ENCODE results near the gene ELOF1.

ELOF1 gene

DNA sequence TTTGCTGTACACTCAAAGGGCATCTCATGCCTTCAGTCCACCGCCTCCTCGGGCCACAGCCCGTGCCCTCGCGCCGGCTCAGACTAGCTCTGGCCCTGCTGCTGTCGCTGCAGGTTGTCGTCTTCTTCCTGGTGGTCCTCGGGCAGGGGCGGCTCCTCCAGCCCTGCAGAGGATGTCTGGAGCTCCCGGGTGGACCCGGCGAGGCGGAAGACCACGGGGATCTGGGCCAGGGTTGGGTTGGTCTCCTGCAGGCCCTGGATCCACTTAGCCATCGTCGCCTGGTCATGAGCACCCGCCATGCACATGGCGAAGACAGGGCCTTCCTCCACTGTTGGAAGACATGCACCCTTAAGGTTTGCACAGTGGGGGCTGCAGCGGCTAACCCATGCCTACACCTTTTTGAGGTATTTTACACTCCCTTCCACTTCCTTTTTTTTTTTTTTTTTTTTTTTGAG is 52.9 kb downstream of the ELOF1 start:
- no peaks in the 10 kb centered on the region for H3K27me3 ChIP-seq (ENCODE audit: insufficient read depth, low read depth)
- H2AFZ ChIP-seq (ENCODE audit: low read depth), result peak overlapping the region; percentile 39
- no peak overlapping the region for H3K4me3 ChIP-seq (IDR thresholded peaks at IDR 0.05; ENCODE audit: insufficient read depth, low read depth, low read length)
- TF ChIP-seq, protein P1, sequence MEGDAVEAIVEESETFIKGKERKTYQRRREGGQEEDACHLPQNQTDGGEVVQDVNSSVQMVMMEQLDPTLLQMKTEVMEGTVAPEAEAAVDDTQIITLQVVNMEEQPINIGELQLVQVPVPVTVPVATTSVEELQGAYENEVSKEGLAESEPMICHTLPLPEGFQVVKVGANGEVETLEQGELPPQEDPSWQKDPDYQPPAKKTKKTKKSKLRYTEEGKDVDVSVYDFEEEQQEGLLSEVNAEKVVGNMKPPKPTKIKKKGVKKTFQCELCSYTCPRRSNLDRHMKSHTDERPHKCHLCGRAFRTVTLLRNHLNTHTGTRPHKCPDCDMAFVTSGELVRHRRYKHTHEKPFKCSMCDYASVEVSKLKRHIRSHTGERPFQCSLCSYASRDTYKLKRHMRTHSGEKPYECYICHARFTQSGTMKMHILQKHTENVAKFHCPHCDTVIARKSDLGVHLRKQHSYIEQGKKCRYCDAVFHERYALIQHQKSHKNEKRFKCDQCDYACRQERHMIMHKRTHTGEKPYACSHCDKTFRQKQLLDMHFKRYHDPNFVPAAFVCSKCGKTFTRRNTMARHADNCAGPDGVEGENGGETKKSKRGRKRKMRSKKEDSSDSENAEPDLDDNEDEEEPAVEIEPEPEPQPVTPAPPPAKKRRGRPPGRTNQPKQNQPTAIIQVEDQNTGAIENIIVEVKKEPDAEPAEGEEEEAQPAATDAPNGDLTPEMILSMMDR (conservative IDR thresholded peaks at IDR 0.05; ENCODE audit: low read depth, low read length), result no peak
- peak overlapping the region; percentile 78; the same call in 1 of the 2 replicates for H3K9ac ChIP-seq
- H3K27ac ChIP-seq, result peak overlapping the region; percentile 76; the same call in 1 of the 2 replicates
- H3K79me2 ChIP-seq (ENCODE audit: insufficient read depth, low read depth), result no peaks in the 10 kb centered on the region
- no peaks in the 10 kb centered on the region for H4K20me1 ChIP-seq (ENCODE audit: insufficient read depth)
- peak overlapping the region; percentile 53; the same call in 1 of the 2 replicates for H3K4me2 ChIP-seq
- no peaks in the 10 kb centered on the region for H3K36me3 ChIP-seq (ENCODE audit: insufficient read depth)
- peaks cover 10% of the 10 kb centered on the region for H3K4me1 ChIP-seq (ENCODE audit: low read depth, poor library complexity, severe bottlenecking)

DNA sequence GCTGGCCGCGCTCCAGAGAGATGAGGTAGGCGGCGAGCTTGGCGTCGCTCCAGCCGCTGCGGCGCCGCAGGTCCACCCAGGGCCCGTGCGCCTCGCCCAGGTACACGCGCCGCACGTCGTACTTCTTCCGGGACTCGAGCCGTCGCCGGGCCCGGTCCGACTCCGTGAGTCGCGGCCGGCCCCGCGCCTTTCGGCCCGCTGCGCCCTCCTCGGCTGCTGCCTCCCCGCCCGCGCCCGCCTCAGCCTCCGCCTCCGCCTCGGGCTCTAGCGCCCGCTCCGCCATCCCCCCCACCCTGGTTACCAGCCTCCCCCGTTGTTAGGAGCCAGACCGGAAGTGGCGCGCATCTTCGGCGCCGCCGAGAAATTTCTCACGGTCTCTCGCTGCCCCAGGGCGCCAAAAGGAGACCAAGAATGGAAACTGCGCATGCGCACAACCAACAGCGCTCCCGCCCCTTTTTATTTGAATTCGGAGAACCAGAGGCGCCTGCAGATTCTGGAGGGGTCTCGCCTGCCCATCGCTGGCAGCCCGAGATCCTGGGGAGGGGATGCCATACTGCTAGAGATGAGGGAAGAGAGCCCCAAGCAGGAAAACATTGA is 53.4 kb downstream of the ELOF1 start, which contains the start of gene ZNF653:
Gene ZNF653, minus strand, starts transcription at position 336 of the 597 bp plus-strand sequence. Its CDS starts 53 bp downstream, at position 283.
- Histone ChIP-seq H2AFZ (ENCODE audit: low read depth) (peak within 1 kb of the TSS; percentile 39), H3K4me1 (ENCODE audit: low read depth, poor library complexity, severe bottlenecking) (peaks cover 10% of the 10 kb centered on the region)

DNA sequence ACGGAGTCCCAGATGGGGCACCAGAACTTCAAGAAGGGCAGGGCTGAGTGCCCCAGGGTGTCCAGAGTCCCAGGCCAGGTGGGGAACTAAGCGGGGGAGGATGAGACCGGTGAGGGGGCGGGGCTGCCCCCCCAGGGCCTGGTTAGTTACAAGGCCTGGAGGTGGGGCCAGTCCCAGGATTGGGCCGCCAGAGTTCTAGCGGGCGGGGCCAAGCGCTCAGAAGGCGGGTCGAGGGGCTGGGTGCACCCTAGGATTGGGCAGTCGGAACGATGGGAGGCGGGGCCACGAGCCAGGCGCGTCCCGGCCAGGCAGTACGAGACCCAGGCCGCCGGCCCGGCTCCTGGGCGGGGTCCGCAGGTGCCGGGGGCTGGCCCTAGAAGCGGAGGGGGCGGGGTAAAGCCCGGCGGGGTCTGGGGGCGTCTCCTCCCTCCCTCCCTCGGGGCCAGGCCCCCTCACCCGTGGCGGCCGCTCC is 54.0 kb downstream of the ELOF1 start:
- H3K36me3 ChIP-seq (ENCODE audit: insufficient read depth), result no peaks in the 10 kb centered on the region
- H2AFZ ChIP-seq (ENCODE audit: low read depth), result peak overlapping the region; percentile 39
- no peak overlapping the region for H3K4me3 ChIP-seq (IDR thresholded peaks at IDR 0.05; ENCODE audit: insufficient read depth, low read depth, low read length)
- TF ChIP-seq, protein P1 (conservative IDR thresholded peaks at IDR 0.05; ENCODE audit: low read depth, low read length), result no peak
- peak overlapping the region; percentile 78 for H3K9ac ChIP-seq
- H3K27ac ChIP-seq, result peak overlapping the region; percentile 76
- no peaks in the 10 kb centered on the region for H3K27me3 ChIP-seq (ENCODE audit: insufficient read depth, low read depth)
- peaks cover 10% of the 10 kb centered on the region for H3K4me1 ChIP-seq (ENCODE audit: low read depth, poor library complexity, severe bottlenecking)
- no peaks in the 10 kb centered on the region for H3K79me2 ChIP-seq (ENCODE audit: insufficient read depth, low read depth)
- peak overlapping the region; percentile 75 for H3K4me2 ChIP-seq
- H4K20me1 ChIP-seq (ENCODE audit: insufficient read depth), result no peaks in the 10 kb centered on the region

More for the DNA sequence above, 53.4 kb downstream of the ELOF1 start, which contains the start of gene ZNF653:
- peak within 1 kb of the TSS; percentile 75 for H3K4me2 ChIP-seq
- H3K36me3 ChIP-seq (ENCODE audit: insufficient read depth), result no peaks in the 10 kb centered on the region
- peak within 1 kb of the TSS; percentile 76 for H3K27ac ChIP-seq
- H3K4me3 ChIP-seq (IDR thresholded peaks at IDR 0.05; ENCODE audit: insufficient read depth, low read depth, low read length), result no peak within 1 kb of the TSS
- no peaks in the 10 kb centered on the region for H4K20me1 ChIP-seq (ENCODE audit: insufficient read depth)
- TF ChIP-seq, protein P1 (conservative IDR thresholded peaks at IDR 0.05; ENCODE audit: low read depth, low read length), result no peak
- H3K9ac ChIP-seq, result peak within 1 kb of the TSS; percentile 78
- H3K79me2 ChIP-seq (ENCODE audit: insufficient read depth, low read depth), result no peaks in the 10 kb centered on the region
- no peaks in the 10 kb centered on the region for H3K27me3 ChIP-seq (ENCODE audit: insufficient read depth, low read depth)

DNA sequence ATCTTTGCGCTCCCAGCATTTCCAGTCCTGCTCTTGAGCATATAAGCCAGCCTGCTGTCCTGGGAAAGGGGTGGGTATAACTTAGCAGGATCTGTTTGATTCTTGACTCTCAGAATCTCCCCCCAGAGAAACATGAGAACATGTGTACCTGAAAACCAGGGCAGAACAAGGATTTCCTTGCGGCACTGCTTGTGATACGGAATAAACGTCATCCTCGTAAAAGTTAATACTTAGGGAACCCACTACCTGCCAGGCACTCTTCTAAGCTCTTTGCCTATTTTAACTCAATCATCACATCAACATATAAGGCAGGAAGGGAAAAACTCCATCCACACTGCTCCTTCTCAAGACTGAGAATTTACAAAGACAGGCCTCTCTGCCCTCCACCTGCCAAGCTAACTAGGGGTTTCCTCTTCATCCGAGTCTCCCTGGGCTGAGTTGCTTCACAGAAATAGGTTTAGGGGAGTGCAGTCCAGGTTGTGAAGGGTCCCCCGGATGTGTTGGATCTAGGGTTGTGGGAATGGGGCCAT is 54.5 kb downstream of the ELOF1 start:
- Histone ChIP-seq H3K9ac (no peak overlapping the region), H3K4me2 (peak overlapping the region; percentile 75), H2AFZ (ENCODE audit: low read depth) (0 out of 2 replicates have a peak overlapping the region, but pooled peaks have one; percentile 39), H3K4me1 (ENCODE audit: low read depth, poor library complexity, severe bottlenecking) (peaks cover 10% of the 10 kb centered on the region), H3K4me3 (IDR thresholded peaks at IDR 0.05; ENCODE audit: insufficient read depth, low read depth, low read length) (no peak overlapping the region), H3K36me3 (ENCODE audit: insufficient read depth) (no peaks in the 10 kb centered on the region), H3K27me3 (ENCODE audit: insufficient read depth, low read depth) (no peaks in the 10 kb centered on the region), H3K79me2 (ENCODE audit: insufficient read depth, low read depth) (no peaks in the 10 kb centered on the region), H3K27ac (no peak overlapping the region), H4K20me1 (ENCODE audit: insufficient read depth) (no peaks in the 10 kb centered on the region)
- TF ChIP-seq, protein P1 (conservative IDR thresholded peaks at IDR 0.05; ENCODE audit: low read depth, low read length), result no peak
